ENCODE results near the gene PLGRKT. TPM values are rescaled to one million over a fixed set of nuclear protein-coding genes. Genes with fewer than 3 reads are reported as not detected.

Gene PLGRKT
- total RNA-seq, 4 donors from 2014 or later = 2.9 to 24.6 (median 13.1) TPM

GRCh38 chr9:5442400-5443011 is 4.8 kb upstream of the PLGRKT start:
- Histone ChIP-seq H3K27ac (no peak overlapping the region), H3K9me3 (no peaks in the 10 kb centered on the region), H3K36me3 (no peaks in the 10 kb centered on the region), H3K27me3 (no peaks in the 10 kb centered on the region), H3K4me1 (peaks cover 0 to 3% of the 10 kb centered on the region in 2 donors), H3K4me3 (no peak overlapping the region)
- TF ChIP-seq POLR2A (IDR thresholded peaks at IDR 0.05) (no peak), CTCF (IDR thresholded peaks at IDR 0.05) (peak; percentile 17 to 37 (median 21))
- intact Hi-C loops (cut with DNase I; ENCODE audit: low total_unique reads) = no loop called here
- no peak for DNase-seq

- TF ChIP-seq CTCF (IDR thresholded peaks at IDR 0.05) (no peak), POLR2A (IDR thresholded peaks at IDR 0.05) (no peak)
- peaks cover 0 to 3% of the 10 kb centered on the region in 2 donors for H3K4me1 ChIP-seq
- no peaks in the 10 kb centered on the region for H3K27me3 ChIP-seq
- no peaks in the 10 kb centered on the region for H3K36me3 ChIP-seq
- H3K9me3 ChIP-seq = no peaks in the 10 kb centered on the region
- DNase-seq = no peak
- H3K27ac ChIP-seq = no peak overlapping the region
- no peak overlapping the region for H3K4me3 ChIP-seq
- intact Hi-C loops (cut with DNase I; ENCODE audit: low total_unique reads) = no loop called here
Measured at GRCh38 chr9:5441043-5441442, 3.3 kb upstream of the PLGRKT start.

GRCh38 chr9:5440426-5440825 is 2.7 kb upstream of the PLGRKT start:
- TF ChIP-seq CTCF (IDR thresholded peaks at IDR 0.05) (no peak), POLR2A (IDR thresholded peaks at IDR 0.05) (no peak)
- Histone ChIP-seq H3K4me3 (no peak overlapping the region), H3K27ac (no peak overlapping the region), H3K27me3 (no peaks in the 10 kb centered on the region), H3K36me3 (no peaks in the 10 kb centered on the region), H3K9me3 (no peaks in the 10 kb centered on the region), H3K4me1 (peaks cover 0 to 3% of the 10 kb centered on the region in 2 donors)
- DNase-seq = no peak
- intact Hi-C loops (cut with DNase I; ENCODE audit: low total_unique reads) = no loop called here

- no peaks in the 10 kb centered on the region for H3K27me3 ChIP-seq
- H3K27ac ChIP-seq = peak overlapping the region; percentile 85 to 87
- no peaks in the 10 kb centered on the region for H3K9me3 ChIP-seq
- TF ChIP-seq CTCF (IDR thresholded peaks at IDR 0.05) (no peak), POLR2A (IDR thresholded peaks at IDR 0.05) (no peak)
- intact Hi-C loops (cut with DNase I; ENCODE audit: low total_unique reads) = no loop called here
- no peaks in the 10 kb centered on the region for H3K36me3 ChIP-seq
- peaks cover 0 to 3% of the 10 kb centered on the region in 2 donors for H3K4me1 ChIP-seq
- DNase-seq = no peak
- peak overlapping the region; percentile 55 to 89 for H3K4me3 ChIP-seq
Measured at GRCh38 chr9:5438301-5439162, 807 bp upstream of the PLGRKT start.

- no peak for DNase-seq
- no peak overlapping the region for H3K4me3 ChIP-seq
- TF ChIP-seq POLR2A (IDR thresholded peaks at IDR 0.05) = no peak
- TF ChIP-seq CTCF (IDR thresholded peaks at IDR 0.05) = no peak
- no peaks in the 10 kb centered on the region for H3K36me3 ChIP-seq
- no peaks in the 10 kb centered on the region for H3K9me3 ChIP-seq
- peak overlapping the region in 1 of 2 donors; percentile 85 for H3K27ac ChIP-seq
- H3K27me3 ChIP-seq = no peaks in the 10 kb centered on the region
- H3K4me1 ChIP-seq = peaks cover 0 to 3% of the 10 kb centered on the region in 2 donors
- intact Hi-C loops (cut with DNase I; ENCODE audit: low total_unique reads) = no loop called here
Measured at GRCh38 chr9:5436441-5436840, 1.3 kb downstream of the PLGRKT start.

Data from uterus (tissue), 4 donors.